ENCODE data around the gene PRTN3. TPM values are rescaled to one million over a fixed set of nuclear protein-coding genes. Genes with fewer than 3 reads are reported as not detected.

PRTN3 gene
- total and polyA plus RNA-seq, 4 donors: 0.17 to 225 (median 1.7) TPM

- no peak for TF ChIP-seq REST (IDR thresholded peaks at IDR 0.05)
- TF ChIP-seq TAF1 (conservative IDR thresholded peaks at IDR 0.05): no peak
- no peak for TF ChIP-seq YY1 (IDR thresholded peaks at IDR 0.05)
Observed at GRCh38 chr19:812049-812746, 28.6 kb upstream of the PRTN3 start (continued).

- no peak for TF ChIP-seq FOXA1 (IDR thresholded peaks at IDR 0.05)
- no peak for TF ChIP-seq REST (IDR thresholded peaks at IDR 0.05)
- no peak for TF ChIP-seq GABPA (IDR thresholded peaks at IDR 0.05 in 1 of 2, conservative IDR thresholded peaks at IDR 0.05 in 1 of 2)
- no peaks in the 10 kb centered on the region for H3K9me3 ChIP-seq (ENCODE audit: control insufficient read depth in 4 of 4, low read length in 3 of 4)
- no peak overlapping the region for H3K9ac ChIP-seq (ENCODE audit: low read depth in 1 of 2, low read length in 2 of 2)
- 94% methylated on average over 72 of the region's 72 CpGs for WGBS
- H3K4me1 ChIP-seq (ENCODE audit: control insufficient read depth in 4 of 4, insufficient read depth in 4 of 4, low read length in 3 of 4): no peaks in the 10 kb centered on the region
- H3K36me3 ChIP-seq (ENCODE audit: control insufficient read depth in 4 of 4, insufficient read depth in 3 of 4, low read depth in 1 of 4, low read length in 3 of 4): peaks cover 20 to 35% (median 30%) of the 10 kb centered on the region in 4 donors
- no peak overlapping the region for H3K4me3 ChIP-seq (ENCODE audit: low read depth in 1 of 3, low read length in 3 of 3)
- DNase-seq (ENCODE audit: low spot score): no peak
- no peaks in the 10 kb centered on the region for H3K27me3 ChIP-seq (ENCODE audit: control insufficient read depth in 4 of 4, insufficient read depth in 4 of 4, low read length in 3 of 4)
- no peak overlapping the region for H3K27ac ChIP-seq (ENCODE audit: low read depth in 1 of 2, low read length in 2 of 2)
Observed at GRCh38 chr19:812747-813218, 28.0 kb upstream of the PRTN3 start.

- H3K27ac ChIP-seq (ENCODE audit: low read depth in 1 of 2, low read length in 2 of 2): no peak overlapping the region
- no peak for DNase-seq (ENCODE audit: low spot score)
- H3K9ac ChIP-seq (ENCODE audit: low read depth in 1 of 2, low read length in 2 of 2): no peak overlapping the region
- H3K36me3 ChIP-seq (ENCODE audit: control insufficient read depth in 4 of 4, insufficient read depth in 3 of 4, low read depth in 1 of 4, low read length in 3 of 4): peaks cover 17 to 31% (median 26%) of the 10 kb centered on the region in 4 donors
- H3K4me1 ChIP-seq (ENCODE audit: control insufficient read depth in 4 of 4, insufficient read depth in 4 of 4, low read length in 3 of 4): no peaks in the 10 kb centered on the region
- 94% methylated on average over 87 of the region's 87 CpGs for WGBS
- no peak overlapping the region for H3K4me3 ChIP-seq (ENCODE audit: low read depth in 1 of 3, low read length in 3 of 3)
- H3K27me3 ChIP-seq (ENCODE audit: control insufficient read depth in 4 of 4, insufficient read depth in 4 of 4, low read length in 3 of 4): no peaks in the 10 kb centered on the region
- no peaks in the 10 kb centered on the region for H3K9me3 ChIP-seq (ENCODE audit: control insufficient read depth in 4 of 4, low read length in 3 of 4)
- TF ChIP-seq FOXA2 (IDR thresholded peaks at IDR 0.05): no peak
- no peak for TF ChIP-seq MAX (IDR thresholded peaks at IDR 0.05)
- no peak for TF ChIP-seq CTCF (IDR thresholded peaks at IDR 0.05; ENCODE audit: low read depth, low read length, missing input control)
- TF ChIP-seq HNF4G (IDR thresholded peaks at IDR 0.05): no peak
- TF ChIP-seq ATF3 (IDR thresholded peaks at IDR 0.05): no peak
- TF ChIP-seq REST (IDR thresholded peaks at IDR 0.05): no peak
- no peak for TF ChIP-seq RXRA (IDR thresholded peaks at IDR 0.05)
- no peak for TF ChIP-seq YY1 (IDR thresholded peaks at IDR 0.05)
- TF ChIP-seq GABPA (IDR thresholded peaks at IDR 0.05 in 1 of 2, conservative IDR thresholded peaks at IDR 0.05 in 1 of 2): no peak
- no peak for TF ChIP-seq TAF1 (conservative IDR thresholded peaks at IDR 0.05)
Observed at GRCh38 chr19:813219-814151, 27.3 kb upstream of the PRTN3 start.

Measured in liver (tissue), 9 donors.